H9 (cell line): Measurements from ENCODE around the gene CHIT1. TPM values are rescaled to one million over a fixed set of nuclear protein-coding genes. Genes with fewer than 3 reads are reported as not detected.

ENCODE experiments used
- DNase-seq: peaks from one replicate; pipeline ENCODE4 v3.0.0-alpha.2; 2017
- H2AFZ ChIP-seq: one replicate; pipeline ENCODE4 v1.6.1; 2013; ENCODE audit warnings: mild to moderate bottlenecking, low read length, control low read depth, moderate library complexity
- H2AK5ac ChIP-seq: 2 replicates; pipeline ENCODE4 v1.6.1; 2013; ENCODE audit warnings: low read length, control low read depth, mixed read lengths; ENCODE audit not compliant: insufficient read length
- H2BK120ac ChIP-seq: one replicate; pipeline ENCODE4 v1.6.1; 2013; ENCODE audit warnings: low read depth, mild to moderate bottlenecking, low read length, control low read depth, inconsistent platforms; ENCODE audit not compliant: poor library complexity, severe bottlenecking
- H2BK12ac ChIP-seq: 2 replicates; pipeline ENCODE4 v1.6.1; 2013; ENCODE audit warnings: low read length, control low read depth, mixed read lengths, low read depth; ENCODE audit not compliant: insufficient read length
- H2BK15ac ChIP-seq: 2 replicates; pipeline ENCODE4 v1.6.1; 2013; ENCODE audit warnings: low read depth, low read length, control low read depth
- H2BK20ac ChIP-seq: one replicate; pipeline ENCODE4 v1.6.1; 2013; ENCODE audit warnings: low read depth, mild to moderate bottlenecking, low read length, control low read depth, inconsistent platforms; ENCODE audit not compliant: poor library complexity, severe bottlenecking
- H2BK5ac ChIP-seq: 2 replicates; pipeline ENCODE4 v1.6.1; 2013; ENCODE audit warnings: low read length, control low read depth, mixed read lengths; ENCODE audit not compliant: insufficient read length
- H3K14ac ChIP-seq: 2 replicates; pipeline ENCODE4 v1.6.1; 2013; ENCODE audit warnings: low read length, control low read depth; ENCODE audit not compliant: insufficient read depth
- H3K18ac ChIP-seq: 2 replicates; pipeline ENCODE4 v1.6.1; 2013; ENCODE audit warnings: low read depth, mild to moderate bottlenecking, mixed read lengths, low read length, control low read depth; ENCODE audit not compliant: insufficient read length
- H3K23ac ChIP-seq: 2 replicates; pipeline ENCODE4 v1.6.1; 2013; ENCODE audit warnings: low read length, control low read depth, mixed read lengths, low read depth; ENCODE audit not compliant: insufficient read length
- H3K23me2 ChIP-seq: 2 replicates; pipeline ENCODE4 v1.6.1; 2013; ENCODE audit warnings: low read depth, mild to moderate bottlenecking, mixed read lengths, low read length, control low read depth; ENCODE audit not compliant: insufficient read length, poor library complexity, severe bottlenecking
- H3K27ac ChIP-seq: 2 replicates; pipeline ENCODE4 v1.5.1; 2013; ENCODE audit warnings: low read length, control low read depth, mixed read lengths, low read depth; ENCODE audit not compliant: insufficient read length
- H3K27me3 ChIP-seq: 2 replicates; pipeline ENCODE4 v1.6.1; 2013; ENCODE audit warnings: low read length, control low read depth, inconsistent platforms; ENCODE audit not compliant: insufficient read depth
- H3K4ac ChIP-seq: 2 replicates; pipeline ENCODE4 v1.6.1; 2013; ENCODE audit warnings: low read depth, mild to moderate bottlenecking, control low read depth, inconsistent platforms, low read length, moderate library complexity
- H3K4me1 ChIP-seq: 2 replicates; pipeline ENCODE4 v1.6.1; 2013; ENCODE audit warnings: low read length, control low read depth, inconsistent platforms; ENCODE audit not compliant: insufficient read depth
- H3K4me2 ChIP-seq: 2 replicates; pipeline ENCODE4 v1.6.1; 2013; ENCODE audit warnings: low read length, control low read depth, mixed read lengths; ENCODE audit not compliant: insufficient read length, insufficient read depth
- H3K56ac ChIP-seq: 2 replicates; pipeline ENCODE4 v1.6.1; 2013; ENCODE audit warnings: low read depth, mild to moderate bottlenecking, mixed read lengths, low read length, control low read depth; ENCODE audit not compliant: insufficient read length
- H3K79me1 ChIP-seq: 2 replicates; pipeline ENCODE4 v1.6.1; 2013; ENCODE audit warnings: low read depth, mild to moderate bottlenecking, moderate library complexity, low read length, control low read depth, inconsistent platforms; ENCODE audit not compliant: insufficient read depth, poor library complexity, severe bottlenecking
- H3K79me2 ChIP-seq: 2 replicates; pipeline ENCODE4 v1.6.1; 2013; ENCODE audit warnings: low read length, control low read depth, inconsistent platforms; ENCODE audit not compliant: insufficient read depth
- H3K9ac ChIP-seq: 2 replicates; pipeline ENCODE4 v1.6.1; 2013; ENCODE audit warnings: low read length, control low read depth, mixed read lengths; ENCODE audit not compliant: insufficient read length; ENCODE audit errors: extremely low read depth
- H3K9me3 ChIP-seq: one replicate; pipeline ENCODE4 v1.6.1; 2013; ENCODE audit warnings: low read depth, low read length, inconsistent platforms; ENCODE audit not compliant: control insufficient read depth
- H3T11ph ChIP-seq: one replicate; pipeline ENCODE4 v1.6.1; 2013; ENCODE audit warnings: mild to moderate bottlenecking, low read length, control low read depth, inconsistent platforms
- H4K20me1 ChIP-seq: one replicate; pipeline ENCODE4 v1.6.1; 2013; ENCODE audit not compliant: control insufficient read depth, insufficient read length, insufficient read depth
- H4K5ac ChIP-seq: 2 replicates; pipeline ENCODE4 v1.6.1; 2013; ENCODE audit warnings: low read depth, mild to moderate bottlenecking, mixed read lengths, low read length, control low read depth; ENCODE audit not compliant: insufficient read length
- H4K8ac ChIP-seq: replicated peaks from 2 replicates; pipeline ENCODE4 v1.6.1; 2013; ENCODE audit warnings: low read length, control low read depth, mixed read lengths, low read depth; ENCODE audit not compliant: insufficient read length
- H4K91ac ChIP-seq: 2 replicates; pipeline ENCODE4 v1.6.1; 2013; ENCODE audit warnings: low read depth, mild to moderate bottlenecking, moderate library complexity, mixed read lengths, low read length, control low read depth; ENCODE audit not compliant: insufficient read length
- H3K27ac Mint-ChIP-seq, 3 experiments: 2 replicates in 2 of 3; 3 replicates in 1 of 3; pipeline ENCODE4 v1.8.0; 2020 to 2021; ENCODE audit warnings: mixed read lengths in 3 of 3, mild to moderate bottlenecking in 1 of 3, moderate library complexity in 1 of 3
- H3K27me3 Mint-ChIP-seq: 2 replicates; pipeline ENCODE4 v1.8.0; 2021; ENCODE audit warnings: low read depth, mild to moderate bottlenecking, moderate library complexity, mixed read lengths
- H3K36me3 Mint-ChIP-seq, 3 experiments: 2 replicates in 2 of 3; 3 replicates in 1 of 3; pipeline ENCODE4 v1.8.0; 2020 to 2021; ENCODE audit warnings: low read depth in 3 of 3, mixed read lengths in 3 of 3; ENCODE audit not compliant: insufficient read depth in 1 of 3
- H3K4me1 Mint-ChIP-seq, 2 experiments: 2 replicates each; pipeline ENCODE4 v1.8.0; 2020; ENCODE audit warnings: mixed read lengths in 2 of 2
- H3K4me3 Mint-ChIP-seq, 2 experiments: 2 replicates in 1 of 2; 3 replicates in 1 of 2; pipeline ENCODE4 v1.8.0; 2020 to 2021; ENCODE audit warnings: mild to moderate bottlenecking in 2 of 2, mixed read lengths in 2 of 2, moderate library complexity in 1 of 2
- H3K9me3 Mint-ChIP-seq, 2 experiments: 2 replicates in 1 of 2; 3 replicates in 1 of 2; pipeline ENCODE4 v1.8.0; 2020; ENCODE audit warnings: mild to moderate bottlenecking in 2 of 2, mixed read lengths in 2 of 2, moderate library complexity in 1 of 2
- WGBS: extraction: QIAGEN DNeasy Blood & Tissue Kit; methylation state at CpG from one replicate; pipeline ENCODE4 v1.1.7; 2013; ENCODE audit warnings: missing lambda C conversion rate, low lambda C conversion rate, mixed read lengths; ENCODE audit not compliant: insufficient read length; ENCODE audit errors: extremely low coverage; 5-methylcytosine and 5-hydroxymethylcytosine counted together
- total RNA-seq: library from RNA; stranded (reverse); gene quantifications from 2 replicates; pipeline ENCODE4 v1.2.1, GENCODE V29; 2021
- TF ChIP-seq, protein P1 (sequence below): fragments of 200-600 bp; sonication (generic); conservative IDR thresholded peaks from 3 replicates; pipeline ENCODE4 v1.8.0; 2021; ENCODE audit warnings: antibody characterized with exemption, mild to moderate bottlenecking

Gene CHIT1
- total RNA-seq, 1 experiment from 2014 or later = not detected

DNA sequence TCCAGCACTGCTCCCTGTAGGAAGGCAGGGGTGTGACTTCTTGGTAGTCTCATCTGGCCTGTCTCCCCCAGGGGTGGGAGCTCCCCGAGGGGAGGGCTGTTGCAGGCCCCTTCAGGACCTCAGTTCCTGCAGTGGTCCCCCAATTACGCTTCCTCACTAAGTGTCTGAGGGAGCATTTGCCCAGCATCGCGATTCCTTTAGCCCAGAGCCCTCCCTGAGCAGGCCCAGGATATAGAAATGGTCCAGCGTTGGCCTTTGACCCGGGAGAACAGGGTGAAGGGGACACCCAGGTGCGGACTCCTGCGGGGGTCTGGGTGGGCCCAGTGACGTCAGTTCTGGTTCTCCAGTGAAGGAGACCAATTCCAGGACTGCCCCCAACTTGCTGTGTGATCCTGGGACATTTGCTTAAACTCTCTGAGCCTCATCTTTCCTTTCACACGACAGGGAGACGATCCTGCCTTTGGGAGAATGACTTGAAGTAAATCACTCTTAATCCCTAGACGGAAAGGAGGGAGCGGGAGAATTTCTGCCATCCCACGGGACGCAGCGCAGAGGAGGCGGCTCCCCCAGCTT, 43.2 kb upstream of the CHIT1 start:
- H2BK15ac ChIP-seq = no peak overlapping the region
- H3K4me2 ChIP-seq = peak overlapping the region; percentile 43
- no peak overlapping the region for H3K9ac ChIP-seq
- Mint-ChIP-seq H3K27ac (no peak overlapping the region), H3K9me3 (no peaks in the 10 kb centered on the region; a peak in 1 of 5 replicates), H3K27me3 (peaks cover 65% of the 10 kb centered on the region), H3K36me3 (no peaks in the 10 kb centered on the region), H3K4me1 (peaks cover 6 to 19% of the 10 kb centered on the region in 2 experiments), H3K4me3 (0 out of 5 replicates have a peak overlapping the region, but pooled peaks of 1 of the 2 experiments have one; percentile 67)
- no peak overlapping the region for H3K23ac ChIP-seq
- H2AK5ac ChIP-seq = no peak overlapping the region
- H3K9me3 ChIP-seq = no peaks in the 10 kb centered on the region
- H3K27me3 ChIP-seq = peaks cover 2% of the 10 kb centered on the region; the same call in 1 of the 2 replicates
- H3K79me1 ChIP-seq = no peaks in the 10 kb centered on the region
- no peak overlapping the region for H3T11ph ChIP-seq
- H3K23me2 ChIP-seq = peaks cover 5% of the 10 kb centered on the region
- no CpG with 5 or more reads among the region's 17 CpGs for WGBS
- no peak overlapping the region for H2AFZ ChIP-seq
- TF ChIP-seq, protein P1, sequence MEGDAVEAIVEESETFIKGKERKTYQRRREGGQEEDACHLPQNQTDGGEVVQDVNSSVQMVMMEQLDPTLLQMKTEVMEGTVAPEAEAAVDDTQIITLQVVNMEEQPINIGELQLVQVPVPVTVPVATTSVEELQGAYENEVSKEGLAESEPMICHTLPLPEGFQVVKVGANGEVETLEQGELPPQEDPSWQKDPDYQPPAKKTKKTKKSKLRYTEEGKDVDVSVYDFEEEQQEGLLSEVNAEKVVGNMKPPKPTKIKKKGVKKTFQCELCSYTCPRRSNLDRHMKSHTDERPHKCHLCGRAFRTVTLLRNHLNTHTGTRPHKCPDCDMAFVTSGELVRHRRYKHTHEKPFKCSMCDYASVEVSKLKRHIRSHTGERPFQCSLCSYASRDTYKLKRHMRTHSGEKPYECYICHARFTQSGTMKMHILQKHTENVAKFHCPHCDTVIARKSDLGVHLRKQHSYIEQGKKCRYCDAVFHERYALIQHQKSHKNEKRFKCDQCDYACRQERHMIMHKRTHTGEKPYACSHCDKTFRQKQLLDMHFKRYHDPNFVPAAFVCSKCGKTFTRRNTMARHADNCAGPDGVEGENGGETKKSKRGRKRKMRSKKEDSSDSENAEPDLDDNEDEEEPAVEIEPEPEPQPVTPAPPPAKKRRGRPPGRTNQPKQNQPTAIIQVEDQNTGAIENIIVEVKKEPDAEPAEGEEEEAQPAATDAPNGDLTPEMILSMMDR = no peak
- H3K4me1 ChIP-seq = no peaks in the 10 kb centered on the region
- no peak overlapping the region for H3K4ac ChIP-seq
- no peak overlapping the region for H3K14ac ChIP-seq
- H3K79me2 ChIP-seq = no peaks in the 10 kb centered on the region
- H2BK5ac ChIP-seq = no peak overlapping the region
- no peak for DNase-seq
- H3K27ac ChIP-seq = no peak overlapping the region
- H4K5ac ChIP-seq = no peak overlapping the region
- H4K91ac ChIP-seq = no peak overlapping the region
- H2BK20ac ChIP-seq = no peak overlapping the region
- H4K20me1 ChIP-seq = no peaks in the 10 kb centered on the region
- no peak overlapping the region for H3K56ac ChIP-seq
- no peak overlapping the region for H4K8ac ChIP-seq
- H2BK120ac ChIP-seq = no peak overlapping the region
- no peak overlapping the region for H2BK12ac ChIP-seq
- H3K18ac ChIP-seq = no peak overlapping the region
